HG03159 (cell line): ENCODE data around the gene MAN2A2.
"Not testable (repeated sequence)": the region's sequence is repeated elsewhere in the genome, so short reads cannot be mapped to it uniquely, and the experiment has no call there.

ENCODE experiments used
- ATAC-seq: cut with Tn5 transposase; IDR thresholded peaks from one replicate; pipeline ENCODE4 v1.9.1; 2021; ENCODE audit warnings: mild to moderate bottlenecking, moderate library complexity; ENCODE audit not compliant: unreplicated experiment

Gene MAN2A2

GRCh38 chr15:90903733-90904536 lies 833 bp downstream of the MAN2A2 start:
- ATAC-seq = no peak

GRCh38 chr15:90904746-90905145 lies 1.6 kb downstream of the MAN2A2 start:
- no peak for ATAC-seq

- ATAC-seq = no peak
These were observed 2.4 kb downstream of the MAN2A2 start for GRCh38 chr15:90905306-90906180.

- ATAC-seq = no peak
These were observed 3.2 kb downstream of the MAN2A2 start for GRCh38 chr15:90906181-90906849.

- ATAC-seq = no peak
These were observed 4.1 kb downstream of the MAN2A2 start for GRCh38 chr15:90907051-90907660.

GRCh38 chr15:90907838-90908507 lies 4.9 kb downstream of the MAN2A2 start:
- ATAC-seq = no peak

GRCh38 chr15:90909449-90909848 lies 6.3 kb downstream of the MAN2A2 start:
- not testable (repeated sequence) for ATAC-seq

GRCh38 chr15:90909976-90910375 lies 6.9 kb downstream of the MAN2A2 start:
- no peak for ATAC-seq

- ATAC-seq = no peak
These were observed 7.6 kb downstream of the MAN2A2 start for GRCh38 chr15:90910441-90911301.

- no peak for ATAC-seq
These were observed 8.2 kb downstream of the MAN2A2 start for GRCh38 chr15:90911302-90911623.

- ATAC-seq = no peak
These were observed 9.0 kb downstream of the MAN2A2 start for GRCh38 chr15:90911906-90912769.

GRCh38 chr15:90912770-90913075 lies 9.6 kb downstream of the MAN2A2 start:
- no peak for ATAC-seq

- no peak for ATAC-seq
These were observed 10.4 kb downstream of the MAN2A2 start for GRCh38 chr15:90913398-90913944.

- no peak for ATAC-seq
These were observed 11.4 kb downstream of the MAN2A2 start for GRCh38 chr15:90914305-90915080.

GRCh38 chr15:90915216-90915807 lies 12.2 kb downstream of the MAN2A2 start:
- no peak for ATAC-seq

GRCh38 chr15:90915808-90916440 lies 12.8 kb downstream of the MAN2A2 start:
- no peak for ATAC-seq

- ATAC-seq = no peak
These were observed 13.4 kb downstream of the MAN2A2 start for GRCh38 chr15:90916461-90916860.
